CD14-positive monocyte (primary cell): ENCODE data around the gene EPHA7. TPM values are rescaled to one million over a fixed set of nuclear protein-coding genes. Genes with fewer than 3 reads are reported as not detected.

ENCODE experiments used
- DNase-seq, 3 donors: peaks; one replicate each; pipeline ENCODE4 v3.0.0-alpha.2; 2011 to 2022
- H2AFZ ChIP-seq: 2 replicates; pipeline ENCODE4 v1.6.0; 2012; ENCODE audit warnings: mild to moderate bottlenecking, low read depth, low read length, inconsistent platforms; ENCODE audit not compliant: insufficient read depth, poor library complexity, severe bottlenecking
- H3K27ac ChIP-seq, 2 donors: 1 replicate in 1 of 2; 2 replicates in 1 of 2; pipeline ENCODE4 v1.5.1; 2012 to 2013; ENCODE audit warnings: low read length in 2 of 2, control low read depth in 1 of 2, inconsistent platforms in 1 of 2, low read depth in 1 of 2, mild to moderate bottlenecking in 1 of 2
- H3K27me3 ChIP-seq, 2 donors: one replicate each; pipeline versions ENCODE4 v1.6.0 to v1.6.1; 2011 to 2013; ENCODE audit warnings: low read length in 2 of 2; ENCODE audit not compliant: control insufficient read depth in 2 of 2, insufficient read depth in 2 of 2
- H3K36me3 ChIP-seq, 2 donors: replicated peaks in 1 of 2; 1 replicate in 1 of 2; 2 replicates in 1 of 2; pipeline versions ENCODE4 v1.5.1 to v1.6.1; 2012 to 2013; ENCODE audit warnings: low read length in 2 of 2, control low read depth in 1 of 2, inconsistent platforms in 1 of 2, mild to moderate bottlenecking in 1 of 2; ENCODE audit not compliant: insufficient read depth in 2 of 2, control insufficient read depth in 1 of 2
- H3K4me1 ChIP-seq, 2 donors: 1 replicate in 1 of 2; 2 replicates in 1 of 2; pipeline versions ENCODE4 v1.5.1 to v1.6.1; 2012 to 2013; ENCODE audit warnings: low read length in 2 of 2, control low read depth in 1 of 2, inconsistent platforms in 1 of 2, mild to moderate bottlenecking in 1 of 2, moderate library complexity in 1 of 2; ENCODE audit not compliant: insufficient read depth in 2 of 2, control insufficient read depth in 1 of 2
- H3K4me2 ChIP-seq: replicated peaks from 2 replicates; pipeline ENCODE3; 2012; ENCODE audit warnings: low read length, moderate library complexity, mild to moderate bottlenecking; ENCODE audit not compliant: poor library complexity, severe bottlenecking; ENCODE audit errors: extremely low read depth
- H3K4me3 ChIP-seq, 3 experiments: fragments of 200-600 bp in 1 of 3; sonication (generic) in 1 of 3; replicated peaks in 1 of 3; 1 replicate in 2 of 3; 2 replicates in 1 of 3; pipeline ENCODE4 v1.5.1; 2011 to 2013; ENCODE audit warnings: low read length in 3 of 3, mild to moderate bottlenecking in 3 of 3, control low read depth in 2 of 3, low read depth in 2 of 3, inconsistent platforms in 1 of 3, moderate library complexity in 1 of 3
- H3K79me2 ChIP-seq: 2 replicates; pipeline ENCODE4 v1.6.0; 2012; ENCODE audit warnings: mild to moderate bottlenecking, control low read depth, inconsistent platforms, low read length, moderate library complexity; ENCODE audit not compliant: insufficient read depth
- H3K9ac ChIP-seq: 2 replicates; pipeline ENCODE4 v1.6.0; 2017; ENCODE audit warnings: low read length, mild to moderate bottlenecking; ENCODE audit not compliant: insufficient read depth, poor library complexity, severe bottlenecking
- H3K9me3 ChIP-seq, 2 donors: replicated peaks in 1 of 2; 1 replicate in 1 of 2; 2 replicates in 1 of 2; pipeline versions ENCODE4 v1.5.1 to v1.6.1; 2012 to 2013; ENCODE audit warnings: low read length in 2 of 2, control low read depth in 1 of 2; ENCODE audit not compliant: control insufficient read depth in 1 of 2, insufficient read depth in 1 of 2
- H4K20me1 ChIP-seq: 2 replicates; pipeline ENCODE4 v1.6.0; 2012; ENCODE audit warnings: mild to moderate bottlenecking, low read length, control low read depth, moderate library complexity; ENCODE audit not compliant: insufficient read depth
- H3K27ac Mint-ChIP-seq, 7 donors: one replicate each; pipeline ENCODE4 v1.8.0; 2020; ENCODE audit warnings: mild to moderate bottlenecking in 7 of 7, mixed read lengths in 7 of 7, moderate library complexity in 6 of 7, inconsistent platforms in 2 of 7
- H3K27me3 Mint-ChIP-seq, 3 donors: one replicate each; pipeline ENCODE4 v1.8.0; 2021 to 2022; ENCODE audit warnings: low read depth in 3 of 3, mild to moderate bottlenecking in 3 of 3, mixed read lengths in 3 of 3, moderate library complexity in 3 of 3, inconsistent platforms in 1 of 3
- H3K36me3 Mint-ChIP-seq, 2 donors: one replicate each; pipeline ENCODE4 v1.8.0; 2020; ENCODE audit warnings: mixed read lengths in 2 of 2, inconsistent platforms in 1 of 2, mild to moderate bottlenecking in 1 of 2
- H3K4me1 Mint-ChIP-seq: one replicate; pipeline ENCODE4 v1.8.0; 2020; ENCODE audit warnings: mild to moderate bottlenecking, mixed read lengths
- H3K4me3 Mint-ChIP-seq, 2 donors: one replicate each; pipeline ENCODE4 v1.8.0; 2020; ENCODE audit warnings: mild to moderate bottlenecking in 2 of 2, mixed read lengths in 2 of 2, moderate library complexity in 1 of 2
- H3K9me3 Mint-ChIP-seq, 7 donors: one replicate each; pipeline ENCODE4 v1.8.0; 2020 to 2022; ENCODE audit warnings: mixed read lengths in 7 of 7, mild to moderate bottlenecking in 6 of 7, moderate library complexity in 6 of 7, inconsistent platforms in 2 of 7
- CTCF ChIP-seq: fragments of 200-600 bp; IDR thresholded peaks from one replicate; pipeline ENCODE4 v1.8.0; 2022; ENCODE audit warnings: antibody characterized with exemption, mild to moderate bottlenecking
- whole genome bisulfite sequencing: methylation state at CpG from one replicate; pipeline ENCODE4 v1.1.5; 2013; ENCODE audit warnings: missing lambda C conversion rate; ENCODE audit not compliant: insufficient coverage; 5-methylcytosine and 5-hydroxymethylcytosine counted together
- intact Hi-C, 2 donors: fragments of 100-400 bp; cut with micrococcal nuclease; formaldehyde crosslinking; loops; one replicate each; pipeline versions ENCODE4 v1.15.0 to v1.15.1; 2023
- polyA plus RNA-seq, 3 donors: library from polyadenylated mRNA; depleted of rRNA in 1 of 3; unstranded in 2 of 3; stranded (reverse) in 1 of 3; fragments of 300-500 nt in 2 of 3; fragments of >200 nt in 1 of 3; fragmentation: Illumina TruSeq in 2 of 3; gene quantifications; 1 replicate in 2 of 3; 2 replicates in 1 of 3; pipeline ENCODE4 v1.2.3, GENCODE V29; 2012 to 2021

EPHA7 gene
- polyA plus RNA-seq, 3 donors = not detected

GRCh38 chr6:93454533-93454932, 35.2 kb upstream of the EPHA7 start:
- H3K79me2 ChIP-seq = no peaks in the 10 kb centered on the region
- no peak for TF ChIP-seq CTCF
- H4K20me1 ChIP-seq = no peaks in the 10 kb centered on the region
- DNase-seq = no peak
- no peak overlapping the region for H3K4me2 ChIP-seq
- no peak overlapping the region for H3K27ac ChIP-seq
- H3K4me3 ChIP-seq = no peak overlapping the region
- no peak overlapping the region for H3K9ac ChIP-seq
- peaks cover 0 to 3% (median 0%) of the 10 kb centered on the region in 3 donors for H3K27me3 Mint-ChIP-seq
- H3K27ac Mint-ChIP-seq = no peak overlapping the region
- H3K9me3 ChIP-seq = no peaks in the 10 kb centered on the region
- H3K4me3 Mint-ChIP-seq = no peak overlapping the region
- H3K27me3 ChIP-seq = no peaks in the 10 kb centered on the region
- no peaks in the 10 kb centered on the region for H3K36me3 ChIP-seq
- H3K4me1 Mint-ChIP-seq = no peaks in the 10 kb centered on the region
- intact Hi-C loops = no loop called here
- H3K9me3 Mint-ChIP-seq = peaks cover 0 to 1% (median 0%) of the 10 kb centered on the region in 7 donors
- H3K36me3 Mint-ChIP-seq = no peaks in the 10 kb centered on the region
- no peak overlapping the region for H2AFZ ChIP-seq
- no peaks in the 10 kb centered on the region for H3K4me1 ChIP-seq
- no CpG with 5 or more reads among the region's 6 CpGs for WGBS

GRCh38 chr6:93453956-93454355, 34.6 kb upstream of the EPHA7 start:
- H3K4me1 Mint-ChIP-seq = no peaks in the 10 kb centered on the region
- no peak overlapping the region for H2AFZ ChIP-seq
- no peaks in the 10 kb centered on the region for H3K79me2 ChIP-seq
- no peak overlapping the region for H3K9ac ChIP-seq
- peaks cover 0 to 3% (median 0%) of the 10 kb centered on the region in 3 donors for H3K27me3 Mint-ChIP-seq
- no peaks in the 10 kb centered on the region for H3K27me3 ChIP-seq
- H3K27ac ChIP-seq = no peak overlapping the region
- no peak overlapping the region for H3K4me3 ChIP-seq
- H3K9me3 Mint-ChIP-seq = peaks cover 0 to 1% (median 0%) of the 10 kb centered on the region in 7 donors
- no peak overlapping the region for H3K27ac Mint-ChIP-seq
- no peak for DNase-seq
- no peak for TF ChIP-seq CTCF
- H3K36me3 ChIP-seq = no peaks in the 10 kb centered on the region
- no peak overlapping the region for H3K4me2 ChIP-seq
- H3K36me3 Mint-ChIP-seq = no peaks in the 10 kb centered on the region
- no peaks in the 10 kb centered on the region for H4K20me1 ChIP-seq
- intact Hi-C loops = no loop called here
- H3K9me3 ChIP-seq = no peaks in the 10 kb centered on the region
- no peak overlapping the region for H3K4me3 Mint-ChIP-seq
- H3K4me1 ChIP-seq = no peaks in the 10 kb centered on the region
- 71% methylated on average over 1 of the region's 3 CpGs for WGBS
